Loucy (cell line): ENCODE data around the gene MTFR1L.

Experiments used
- H2AFZ ChIP-seq: fragments of 200-600 bp; sonication (generic); 2 replicates; pipeline ENCODE4 v1.6.0; 2016; ENCODE audit warnings: antibody characterized with exemption, mild to moderate bottlenecking, low read length, moderate library complexity
- H3F3A ChIP-seq: fragments of 200-600 bp; 2 replicates; pipeline ENCODE4 v1.6.0; 2016; ENCODE audit warnings: antibody characterized with exemption, low read depth, mild to moderate bottlenecking
- H3K27me3 ChIP-seq: fragments of 200-600 bp; sonication (generic); 2 replicates; pipeline ENCODE4 v1.6.1; 2014; ENCODE audit warnings: low read length, mild to moderate bottlenecking; ENCODE audit not compliant: insufficient read depth, poor library complexity, severe bottlenecking
- H3K36me3 ChIP-seq: fragments of 200-600 bp; sonication (generic); 2 replicates; pipeline ENCODE4 v1.6.1; 2016; ENCODE audit warnings: low read length; ENCODE audit not compliant: insufficient read depth
- H3K4me1 ChIP-seq: fragments of 200-600 bp; sonication (generic); 2 replicates; pipeline ENCODE4 v1.5.1; 2014; ENCODE audit warnings: low read length, mild to moderate bottlenecking; ENCODE audit not compliant: insufficient read depth, poor library complexity, severe bottlenecking
- H3K4me2 ChIP-seq: fragments of 200-600 bp; sonication (generic); 2 replicates; pipeline ENCODE4 v1.6.0; 2014; ENCODE audit warnings: antibody characterized with exemption, low read length, low read depth, mild to moderate bottlenecking; ENCODE audit not compliant: poor library complexity, severe bottlenecking
- H3K4me3 ChIP-seq: fragments of 200-600 bp; sonication (generic); 2 replicates; pipeline ENCODE4 v1.5.1; 2014; ENCODE audit warnings: low read length, mild to moderate bottlenecking, mixed read lengths; ENCODE audit not compliant: poor library complexity, severe bottlenecking
- H3K79me2 ChIP-seq: fragments of 200-600 bp; sonication (generic); 2 replicates; pipeline ENCODE4 v1.6.1; 2014; ENCODE audit warnings: low read length; ENCODE audit not compliant: insufficient read depth
- H3K9ac ChIP-seq: fragments of 200-600 bp; sonication (generic); 2 replicates; pipeline ENCODE4 v1.6.0; 2014; ENCODE audit warnings: mild to moderate bottlenecking, low read depth, low read length, moderate library complexity; ENCODE audit not compliant: poor library complexity, severe bottlenecking
- H3K9me2 ChIP-seq: fragments of 200-600 bp; sonication (generic); replicated peaks from 2 replicates; pipeline ENCODE4 v1.6.1; 2016; ENCODE audit warnings: low read depth, low read length, mixed read lengths
- H3K9me3 ChIP-seq: fragments of 200-600 bp; sonication (generic); 2 replicates; pipeline ENCODE4 v1.6.1; 2014; ENCODE audit warnings: mild to moderate bottlenecking, antibody characterized with exemption, low read length, low read depth; ENCODE audit not compliant: insufficient read depth
- H4K20me1 ChIP-seq: fragments of 200-600 bp; sonication (generic); 2 replicates; pipeline ENCODE4 v1.6.0; 2014; ENCODE audit warnings: antibody characterized with exemption, low read length, mild to moderate bottlenecking; ENCODE audit not compliant: insufficient read depth, poor library complexity, severe bottlenecking
- CTCF ChIP-seq: fragments of 200-600 bp; sonication (generic); conservative IDR thresholded peaks from 2 replicates; pipeline ENCODE4 v1.5.1; 2014; ENCODE audit warnings: mild to moderate bottlenecking, antibody characterized with exemption, low read length
- EZH2phosphoT487 ChIP-seq: fragments of 200-600 bp; IDR thresholded peaks from 2 replicates; pipeline ENCODE4 v1.6.1; 2018; ENCODE audit warnings: antibody characterized with exemption, mild to moderate bottlenecking, moderate library complexity, borderline replicate concordance

The MTFR1L gene

GRCh38 chr1:25782608-25783201 is 37.0 kb upstream of the MTFR1L start:
- peaks cover 35% of the 10 kb centered on the region for H3K27me3 ChIP-seq
- H3K4me1 ChIP-seq = no peaks in the 10 kb centered on the region
- H3K9ac ChIP-seq = no peak overlapping the region
- no peaks in the 10 kb centered on the region for H4K20me1 ChIP-seq
- TF ChIP-seq CTCF (no peak), EZH2phosphoT487 (no peak)
- no peaks in the 10 kb centered on the region for H3F3A ChIP-seq
- H3K36me3 ChIP-seq = no peaks in the 10 kb centered on the region
- H3K9me2 ChIP-seq = no peaks in the 10 kb centered on the region
- H2AFZ ChIP-seq = no peak overlapping the region
- no peaks in the 10 kb centered on the region for H3K9me3 ChIP-seq
- H3K4me3 ChIP-seq = no peak overlapping the region
- H3K4me2 ChIP-seq = no peak overlapping the region
- no peaks in the 10 kb centered on the region for H3K79me2 ChIP-seq

GRCh38 chr1:25784575-25785051 is 35.1 kb upstream of the MTFR1L start:
- peaks cover 22% of the 10 kb centered on the region for H3K27me3 ChIP-seq
- H3K4me1 ChIP-seq = no peaks in the 10 kb centered on the region
- no peak overlapping the region for H3K4me2 ChIP-seq

GRCh38 chr1:25785333-25786067 is 34.3 kb upstream of the MTFR1L start:
- TF ChIP-seq EZH2phosphoT487 = no peak
- no peak for TF ChIP-seq CTCF

More at GRCh38 chr1:25784575-25785051, 35.1 kb upstream of the MTFR1L start:
- Histone ChIP-seq H4K20me1 (no peaks in the 10 kb centered on the region), H3K79me2 (no peaks in the 10 kb centered on the region), H2AFZ (no peak overlapping the region), H3K4me3 (no peak overlapping the region), H3F3A (no peaks in the 10 kb centered on the region), H3K9me2 (no peaks in the 10 kb centered on the region), H3K9ac (no peak overlapping the region), H3K36me3 (no peaks in the 10 kb centered on the region), H3K9me3 (no peaks in the 10 kb centered on the region)
- TF ChIP-seq CTCF (no peak), EZH2phosphoT487 (no peak)

More at GRCh38 chr1:25785333-25786067, 34.3 kb upstream of the MTFR1L start:
- Histone ChIP-seq H3K4me1 (no peaks in the 10 kb centered on the region), H3K9me3 (no peaks in the 10 kb centered on the region), H3K27me3 (peaks cover 22% of the 10 kb centered on the region), H3K4me3 (no peak overlapping the region), H2AFZ (no peak overlapping the region), H3K9ac (no peak overlapping the region), H3K79me2 (no peaks in the 10 kb centered on the region), H3K9me2 (no peaks in the 10 kb centered on the region), H3K4me2 (no peak overlapping the region), H3K36me3 (no peaks in the 10 kb centered on the region), H4K20me1 (no peaks in the 10 kb centered on the region), H3F3A (no peaks in the 10 kb centered on the region)
